H9 (cell line): ENCODE results near the gene MITF. TPM values are rescaled to one million over a fixed set of nuclear protein-coding genes. Genes with fewer than 3 reads are reported as not detected.

Source experiments
- DNase-seq: peaks from one replicate; pipeline ENCODE4 v3.0.0-alpha.2; 2017
- H2AFZ ChIP-seq: one replicate; pipeline ENCODE4 v1.6.1; 2013; ENCODE audit warnings: mild to moderate bottlenecking, low read length, control low read depth, moderate library complexity
- H2AK5ac ChIP-seq: 2 replicates; pipeline ENCODE4 v1.6.1; 2013; ENCODE audit warnings: low read length, control low read depth, mixed read lengths; ENCODE audit not compliant: insufficient read length
- H2BK120ac ChIP-seq: one replicate; pipeline ENCODE4 v1.6.1; 2013; ENCODE audit warnings: low read depth, mild to moderate bottlenecking, low read length, control low read depth, inconsistent platforms; ENCODE audit not compliant: poor library complexity, severe bottlenecking
- H2BK12ac ChIP-seq: 2 replicates; pipeline ENCODE4 v1.6.1; 2013; ENCODE audit warnings: low read length, control low read depth, mixed read lengths, low read depth; ENCODE audit not compliant: insufficient read length
- H2BK15ac ChIP-seq: 2 replicates; pipeline ENCODE4 v1.6.1; 2013; ENCODE audit warnings: low read depth, low read length, control low read depth
- H2BK20ac ChIP-seq: one replicate; pipeline ENCODE4 v1.6.1; 2013; ENCODE audit warnings: low read depth, mild to moderate bottlenecking, low read length, control low read depth, inconsistent platforms; ENCODE audit not compliant: poor library complexity, severe bottlenecking
- H2BK5ac ChIP-seq: 2 replicates; pipeline ENCODE4 v1.6.1; 2013; ENCODE audit warnings: low read length, control low read depth, mixed read lengths; ENCODE audit not compliant: insufficient read length
- H3K14ac ChIP-seq: 2 replicates; pipeline ENCODE4 v1.6.1; 2013; ENCODE audit warnings: low read length, control low read depth; ENCODE audit not compliant: insufficient read depth
- H3K18ac ChIP-seq: 2 replicates; pipeline ENCODE4 v1.6.1; 2013; ENCODE audit warnings: low read depth, mild to moderate bottlenecking, mixed read lengths, low read length, control low read depth; ENCODE audit not compliant: insufficient read length
- H3K23ac ChIP-seq: 2 replicates; pipeline ENCODE4 v1.6.1; 2013; ENCODE audit warnings: low read length, control low read depth, mixed read lengths, low read depth; ENCODE audit not compliant: insufficient read length
- H3K23me2 ChIP-seq: 2 replicates; pipeline ENCODE4 v1.6.1; 2013; ENCODE audit warnings: low read depth, mild to moderate bottlenecking, mixed read lengths, low read length, control low read depth; ENCODE audit not compliant: insufficient read length, poor library complexity, severe bottlenecking
- H3K27ac ChIP-seq: 2 replicates; pipeline ENCODE4 v1.5.1; 2013; ENCODE audit warnings: low read length, control low read depth, mixed read lengths, low read depth; ENCODE audit not compliant: insufficient read length
- H3K27me3 ChIP-seq: 2 replicates; pipeline ENCODE4 v1.6.1; 2013; ENCODE audit warnings: low read length, control low read depth, inconsistent platforms; ENCODE audit not compliant: insufficient read depth
- H3K4ac ChIP-seq: 2 replicates; pipeline ENCODE4 v1.6.1; 2013; ENCODE audit warnings: low read depth, mild to moderate bottlenecking, control low read depth, inconsistent platforms, low read length, moderate library complexity
- H3K4me1 ChIP-seq: 2 replicates; pipeline ENCODE4 v1.6.1; 2013; ENCODE audit warnings: low read length, control low read depth, inconsistent platforms; ENCODE audit not compliant: insufficient read depth
- H3K4me2 ChIP-seq: 2 replicates; pipeline ENCODE4 v1.6.1; 2013; ENCODE audit warnings: low read length, control low read depth, mixed read lengths; ENCODE audit not compliant: insufficient read length, insufficient read depth
- H3K56ac ChIP-seq: 2 replicates; pipeline ENCODE4 v1.6.1; 2013; ENCODE audit warnings: low read depth, mild to moderate bottlenecking, mixed read lengths, low read length, control low read depth; ENCODE audit not compliant: insufficient read length
- H3K79me1 ChIP-seq: 2 replicates; pipeline ENCODE4 v1.6.1; 2013; ENCODE audit warnings: low read depth, mild to moderate bottlenecking, moderate library complexity, low read length, control low read depth, inconsistent platforms; ENCODE audit not compliant: insufficient read depth, poor library complexity, severe bottlenecking
- H3K79me2 ChIP-seq: 2 replicates; pipeline ENCODE4 v1.6.1; 2013; ENCODE audit warnings: low read length, control low read depth, inconsistent platforms; ENCODE audit not compliant: insufficient read depth
- H3K9ac ChIP-seq: 2 replicates; pipeline ENCODE4 v1.6.1; 2013; ENCODE audit warnings: low read length, control low read depth, mixed read lengths; ENCODE audit not compliant: insufficient read length; ENCODE audit errors: extremely low read depth
- H3K9me3 ChIP-seq: one replicate; pipeline ENCODE4 v1.6.1; 2013; ENCODE audit warnings: low read depth, low read length, inconsistent platforms; ENCODE audit not compliant: control insufficient read depth
- H3T11ph ChIP-seq: one replicate; pipeline ENCODE4 v1.6.1; 2013; ENCODE audit warnings: mild to moderate bottlenecking, low read length, control low read depth, inconsistent platforms
- H4K20me1 ChIP-seq: one replicate; pipeline ENCODE4 v1.6.1; 2013; ENCODE audit not compliant: control insufficient read depth, insufficient read length, insufficient read depth
- H4K5ac ChIP-seq: 2 replicates; pipeline ENCODE4 v1.6.1; 2013; ENCODE audit warnings: low read depth, mild to moderate bottlenecking, mixed read lengths, low read length, control low read depth; ENCODE audit not compliant: insufficient read length
- H4K8ac ChIP-seq: replicated peaks from 2 replicates; pipeline ENCODE4 v1.6.1; 2013; ENCODE audit warnings: low read length, control low read depth, mixed read lengths, low read depth; ENCODE audit not compliant: insufficient read length
- H4K91ac ChIP-seq: 2 replicates; pipeline ENCODE4 v1.6.1; 2013; ENCODE audit warnings: low read depth, mild to moderate bottlenecking, moderate library complexity, mixed read lengths, low read length, control low read depth; ENCODE audit not compliant: insufficient read length
- H3K27ac Mint-ChIP-seq, 3 experiments: 2 replicates in 2 of 3; 3 replicates in 1 of 3; pipeline ENCODE4 v1.8.0; 2020 to 2021; ENCODE audit warnings: mixed read lengths in 3 of 3, mild to moderate bottlenecking in 1 of 3, moderate library complexity in 1 of 3
- H3K27me3 Mint-ChIP-seq: 2 replicates; pipeline ENCODE4 v1.8.0; 2021; ENCODE audit warnings: low read depth, mild to moderate bottlenecking, moderate library complexity, mixed read lengths
- H3K36me3 Mint-ChIP-seq, 3 experiments: 2 replicates in 2 of 3; 3 replicates in 1 of 3; pipeline ENCODE4 v1.8.0; 2020 to 2021; ENCODE audit warnings: low read depth in 3 of 3, mixed read lengths in 3 of 3; ENCODE audit not compliant: insufficient read depth in 1 of 3
- H3K4me1 Mint-ChIP-seq, 2 experiments: 2 replicates each; pipeline ENCODE4 v1.8.0; 2020; ENCODE audit warnings: mixed read lengths in 2 of 2
- H3K4me3 Mint-ChIP-seq, 2 experiments: 2 replicates in 1 of 2; 3 replicates in 1 of 2; pipeline ENCODE4 v1.8.0; 2020 to 2021; ENCODE audit warnings: mild to moderate bottlenecking in 2 of 2, mixed read lengths in 2 of 2, moderate library complexity in 1 of 2
- H3K9me3 Mint-ChIP-seq, 2 experiments: 2 replicates in 1 of 2; 3 replicates in 1 of 2; pipeline ENCODE4 v1.8.0; 2020; ENCODE audit warnings: mild to moderate bottlenecking in 2 of 2, mixed read lengths in 2 of 2, moderate library complexity in 1 of 2
- CTCF ChIP-seq: fragments of 200-600 bp; sonication (generic); conservative IDR thresholded peaks from 3 replicates; pipeline ENCODE4 v1.8.0; 2021; ENCODE audit warnings: antibody characterized with exemption, mild to moderate bottlenecking
- WGBS: extraction: QIAGEN DNeasy Blood & Tissue Kit; methylation state at CpG from one replicate; pipeline ENCODE4 v1.1.7; 2013; ENCODE audit warnings: missing lambda C conversion rate, low lambda C conversion rate, mixed read lengths; ENCODE audit not compliant: insufficient read length; ENCODE audit errors: extremely low coverage; 5-methylcytosine and 5-hydroxymethylcytosine counted together
- total RNA-seq: library from RNA; stranded (reverse); gene quantifications from 2 replicates; pipeline ENCODE4 v1.2.1, GENCODE V29; 2021

Gene MITF
- total RNA-seq, 1 experiment from 2014 or later = 0.81 TPM

GRCh38 chr3:69934398-69934797, 195.1 kb downstream of the MITF start:
- H2AK5ac ChIP-seq = no peak overlapping the region
- H2BK15ac ChIP-seq = no peak overlapping the region
- H3K4ac ChIP-seq = no peak overlapping the region
- DNase-seq = no peak
- no peak overlapping the region for H3K56ac ChIP-seq
- no peaks in the 10 kb centered on the region for H3K23me2 ChIP-seq
- no CpG with 5 or more reads among the region's 2 CpGs for WGBS
- H3K4me1 ChIP-seq = peaks cover 2% of the 10 kb centered on the region; the same call in 1 of the 2 replicates
- no peak overlapping the region for H3K18ac ChIP-seq
- Mint-ChIP-seq H3K4me1 (peaks cover 3 to 7% of the 10 kb centered on the region in 2 experiments; a peak in 3 of 4 replicates), H3K36me3 (no peaks in the 10 kb centered on the region), H3K27ac (no peak overlapping the region), H3K27me3 (peaks cover 4% of the 10 kb centered on the region; the same call in 1 of the 2 replicates), H3K9me3 (no peaks in the 10 kb centered on the region), H3K4me3 (no peak overlapping the region)
- no peak for TF ChIP-seq CTCF
- H3K4me2 ChIP-seq = no peak overlapping the region
- H3K14ac ChIP-seq = no peak overlapping the region
- H2AFZ ChIP-seq = no peak overlapping the region
- H3K9me3 ChIP-seq = no peaks in the 10 kb centered on the region
- no peak overlapping the region for H4K8ac ChIP-seq
- H2BK5ac ChIP-seq = no peak overlapping the region
- H3K27me3 ChIP-seq = no peaks in the 10 kb centered on the region
- no peak overlapping the region for H4K91ac ChIP-seq
- no peak overlapping the region for H3T11ph ChIP-seq
- no peak overlapping the region for H2BK12ac ChIP-seq
- H4K20me1 ChIP-seq = no peaks in the 10 kb centered on the region
- no peaks in the 10 kb centered on the region for H3K79me2 ChIP-seq
- no peaks in the 10 kb centered on the region for H3K79me1 ChIP-seq
- H3K9ac ChIP-seq = no peak overlapping the region
- no peak overlapping the region for H2BK120ac ChIP-seq
- no peak overlapping the region for H2BK20ac ChIP-seq
- no peak overlapping the region for H3K27ac ChIP-seq
- no peak overlapping the region for H4K5ac ChIP-seq
- H3K23ac ChIP-seq = no peak overlapping the region
